BE2C (cell line): ENCODE measurements around the gene GATAD2A.
A peak's percentile ranks its signal among the peaks of the same experiment; 100 is the strongest.
"Not testable (repeated sequence)": the region's sequence is repeated elsewhere in the genome, so short reads cannot be mapped to it uniquely, and the experiment has no call there.

Source experiments
- DNase-seq: peaks from one replicate; pipeline ENCODE4 v3.0.0-alpha.2; 2020
- H3K27me3 ChIP-seq: fragments of 250-450 bp; sonication (Bioruptor Pico); 2 replicates; pipeline ENCODE4 v1.5.1; 2020; ENCODE audit warnings: mild to moderate bottlenecking
- H3K36me3 ChIP-seq: fragments of 250-450 bp; sonication (Bioruptor Pico); 2 replicates; pipeline ENCODE4 v1.5.1; 2020; ENCODE audit warnings: mild to moderate bottlenecking
- H3K4me1 ChIP-seq: fragments of 250-450 bp; sonication (Bioruptor Pico); 2 replicates; pipeline ENCODE4 v1.5.1; 2020
- H3K4me3 ChIP-seq: 2 replicates; pipeline ENCODE4 v1.5.1; 2011; ENCODE audit warnings: low read depth, low read length
- H3K9me3 ChIP-seq: fragments of 250-450 bp; sonication (Bioruptor Pico); 2 replicates; pipeline ENCODE4 v1.5.1; 2020
- CTCF ChIP-seq: IDR thresholded peaks from 2 replicates; pipeline ENCODE4 v1.5.1; 2012; ENCODE audit warnings: mild to moderate bottlenecking, low read depth, low read length

Gene GATAD2A

GRCh38 chr19:19471682-19472081 is 66.2 kb downstream of the GATAD2A start:
- TF ChIP-seq CTCF = no peak
- H3K4me3 ChIP-seq = no peak overlapping the region
- H3K36me3 ChIP-seq = peaks cover 30% of the 10 kb centered on the region
- DNase-seq = no peak
- H3K27me3 ChIP-seq = no peaks in the 10 kb centered on the region
- no peaks in the 10 kb centered on the region for H3K4me1 ChIP-seq
- H3K9me3 ChIP-seq = peaks cover 10% of the 10 kb centered on the region

GRCh38 chr19:19472106-19472505 is 66.6 kb downstream of the GATAD2A start:
- Histone ChIP-seq H3K36me3 (peaks cover 26% of the 10 kb centered on the region), H3K9me3 (peaks cover 10% of the 10 kb centered on the region; the same call in 1 of the 2 replicates)
- H3K4me1 ChIP-seq, H3K27me3 ChIP-seq, H3K4me3 ChIP-seq, DNase-seq: not testable (repeated sequence)

- Histone ChIP-seq H3K27me3 (no peaks in the 10 kb centered on the region), H3K4me1 (no peaks in the 10 kb centered on the region), H3K36me3 (peaks cover 7% of the 10 kb centered on the region), H3K9me3 (no peaks in the 10 kb centered on the region), H3K4me3 (no peak overlapping the region)
- no peak for TF ChIP-seq CTCF
- DNase-seq = no peak
These were observed 69.7 kb downstream of the GATAD2A start for GRCh38 chr19:19475015-19475765.

GRCh38 chr19:19475849-19476828 is 70.7 kb downstream of the GATAD2A start:
- Histone ChIP-seq H3K4me3 (no peak overlapping the region), H3K9me3 (no peaks in the 10 kb centered on the region), H3K27me3 (no peaks in the 10 kb centered on the region), H3K4me1 (no peaks in the 10 kb centered on the region), H3K36me3 (peaks cover 4% of the 10 kb centered on the region)
- TF ChIP-seq CTCF = peak; percentile 66
- peak; percentile 43 for DNase-seq

- H3K9me3 ChIP-seq = no peaks in the 10 kb centered on the region
- H3K36me3 ChIP-seq = peaks cover 13% of the 10 kb centered on the region
- no peak for TF ChIP-seq CTCF
- no peak for DNase-seq
- H3K4me1 ChIP-seq = no peaks in the 10 kb centered on the region
- H3K27me3 ChIP-seq = no peaks in the 10 kb centered on the region
- no peak overlapping the region for H3K4me3 ChIP-seq
These were observed 72.4 kb downstream of the GATAD2A start for GRCh38 chr19:19477705-19478383.

- DNase-seq = no peak
- Histone ChIP-seq H3K4me3 (no peak overlapping the region), H3K36me3 (peaks cover 17% of the 10 kb centered on the region), H3K4me1 (peaks cover 9% of the 10 kb centered on the region), H3K9me3 (no peaks in the 10 kb centered on the region), H3K27me3 (no peaks in the 10 kb centered on the region)
- no peak for TF ChIP-seq CTCF
These were observed 75.2 kb downstream of the GATAD2A start for GRCh38 chr19:19480688-19481087.
